DMS53 treated with DMSO at 0.1 percent for 48 hours (cell line): ENCODE results near the gene FRAT1.
"Not testable (repeated sequence)": the region's sequence is repeated elsewhere in the genome, so short reads cannot be mapped to it uniquely, and the experiment has no call there.

ENCODE experiments used
- DNase-seq: peaks from one replicate; lab custom pipeline; 2025; ENCODE audit not compliant: unreplicated experiment; lab: John Stamatoyannopoulos, UW

FRAT1 gene

GRCh38 chr10:97334370-97335175 is 15.5 kb downstream of the FRAT1 start, which contains the start of gene FRAT2:
TSS of gene FRAT2 (minus strand) at chr10:97334729. CDS start at chr10:97334572, 157 bp downstream.
- peak; percentile 70 for DNase-seq

DNA sequence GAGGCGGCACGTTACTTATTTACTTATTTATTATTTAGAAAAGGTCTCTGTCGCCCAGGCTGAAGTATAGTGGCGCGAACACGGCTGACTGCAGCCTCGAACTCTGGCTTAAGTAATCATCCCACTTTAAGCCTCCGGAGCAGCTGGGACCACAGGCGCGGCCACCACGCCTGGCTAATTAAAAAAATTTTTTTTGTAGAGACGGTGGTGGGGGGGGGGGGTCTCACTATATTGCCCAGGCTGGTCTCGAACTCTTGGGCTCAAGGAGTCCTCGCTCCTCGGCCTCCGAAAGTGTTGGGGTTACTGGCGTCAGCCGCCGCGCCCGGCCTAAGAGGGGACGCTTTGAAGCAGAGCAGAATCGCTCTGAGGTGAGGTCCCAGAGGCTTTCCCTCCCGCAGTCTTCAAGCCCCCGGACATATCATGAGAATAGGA is 16.1 kb downstream of the FRAT1 start:
- no peak for DNase-seq

DNA sequence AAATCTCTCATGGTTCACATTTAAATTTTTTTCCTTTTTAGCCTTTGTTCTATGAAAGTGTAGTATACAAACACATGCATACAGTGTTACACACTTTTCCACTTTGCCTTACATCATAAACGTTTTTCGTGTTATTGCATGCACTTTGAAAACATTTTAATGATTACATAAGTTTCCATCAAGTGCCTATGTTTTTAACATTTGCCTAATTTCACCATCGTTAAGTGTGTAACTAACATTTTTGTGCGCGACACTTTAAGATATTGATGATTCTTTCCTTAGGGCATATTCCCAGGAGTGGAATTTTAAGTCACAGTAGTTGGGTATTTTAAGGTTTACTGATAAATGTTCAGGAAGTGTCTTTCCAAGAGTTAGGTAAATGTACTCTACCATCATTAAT is 16.9 kb downstream of the FRAT1 start:
- no peak for DNase-seq

GRCh38 chr10:97336446-97336845 is 17.4 kb downstream of the FRAT1 start:
- DNase-seq, result no peak

- DNase-seq, result peak; percentile 30
Measured at GRCh38 chr10:97336942-97337831, 18.1 kb downstream of the FRAT1 start.

GRCh38 chr10:97338041-97338440 is 19.0 kb downstream of the FRAT1 start:
- no peak for DNase-seq

DNA sequence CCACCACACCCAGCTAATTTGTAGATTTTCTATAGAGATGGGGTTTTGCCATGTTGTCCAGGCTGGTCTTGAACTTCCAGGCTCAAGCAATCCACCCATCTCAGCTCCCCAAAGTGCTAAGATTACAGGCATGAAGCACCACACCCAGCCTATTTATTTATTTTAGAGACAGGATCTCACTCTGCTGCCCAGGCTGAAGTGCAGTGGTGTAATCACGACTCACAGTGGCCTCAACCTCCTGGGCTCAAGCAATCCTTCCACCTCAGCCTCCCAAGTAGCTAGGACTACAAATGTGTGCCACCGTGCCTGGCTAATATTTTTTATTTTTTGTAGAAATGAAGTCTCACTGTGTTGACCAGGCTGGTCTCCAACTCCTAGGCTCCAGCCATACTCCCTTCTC is 22.3 kb downstream of the FRAT1 start:
- DNase-seq, result no peak

GRCh38 chr10:97343664-97344063 is 24.6 kb downstream of the FRAT1 start:
- DNase-seq, result not testable (repeated sequence)

DNA sequence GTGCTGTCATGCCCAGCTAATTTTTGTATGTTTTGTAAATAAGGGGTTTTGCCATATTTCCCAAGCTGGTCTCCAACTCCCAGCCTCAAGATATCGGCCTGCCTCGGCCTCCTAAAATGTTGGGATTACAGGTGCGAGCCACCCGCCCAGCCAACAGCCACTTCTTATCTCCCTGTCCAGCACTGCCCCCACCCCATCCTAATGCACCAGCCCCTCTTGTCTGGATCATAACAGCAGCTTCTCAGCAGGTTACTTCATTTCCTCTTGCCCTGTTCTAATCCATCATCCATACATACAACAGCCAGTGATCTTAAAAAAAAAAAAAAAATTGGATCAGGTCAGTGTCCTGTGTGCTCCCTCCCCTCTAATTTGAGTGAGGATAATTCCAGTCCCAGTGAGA is 28.2 kb downstream of the FRAT1 start:
- no peak for DNase-seq

- no peak for DNase-seq
Measured at GRCh38 chr10:97349752-97350513, 30.9 kb downstream of the FRAT1 start.

- no peak for DNase-seq
Measured at GRCh38 chr10:97353945-97354344, 34.9 kb downstream of the FRAT1 start.

DNA sequence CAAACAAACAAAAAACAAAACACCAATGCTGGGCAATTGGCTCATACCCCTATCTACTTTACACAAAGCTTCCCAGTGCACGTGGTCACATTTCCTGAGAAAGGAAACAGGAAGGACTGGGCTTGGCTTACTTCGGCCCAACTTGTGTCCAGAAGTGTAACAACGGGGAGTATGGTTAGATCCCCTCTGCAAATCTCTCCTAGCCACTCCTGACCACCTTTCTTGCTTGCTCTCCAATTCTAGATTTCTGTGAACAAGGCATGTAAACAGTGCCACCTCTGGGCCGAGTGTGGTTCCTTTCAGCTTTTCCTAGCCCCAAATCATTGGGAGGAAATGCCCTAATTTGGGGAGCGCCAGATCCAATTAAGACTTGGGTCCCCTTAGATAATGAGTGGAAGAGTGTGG is 36.5 kb downstream of the FRAT1 start:
- DNase-seq, result no peak

DNA sequence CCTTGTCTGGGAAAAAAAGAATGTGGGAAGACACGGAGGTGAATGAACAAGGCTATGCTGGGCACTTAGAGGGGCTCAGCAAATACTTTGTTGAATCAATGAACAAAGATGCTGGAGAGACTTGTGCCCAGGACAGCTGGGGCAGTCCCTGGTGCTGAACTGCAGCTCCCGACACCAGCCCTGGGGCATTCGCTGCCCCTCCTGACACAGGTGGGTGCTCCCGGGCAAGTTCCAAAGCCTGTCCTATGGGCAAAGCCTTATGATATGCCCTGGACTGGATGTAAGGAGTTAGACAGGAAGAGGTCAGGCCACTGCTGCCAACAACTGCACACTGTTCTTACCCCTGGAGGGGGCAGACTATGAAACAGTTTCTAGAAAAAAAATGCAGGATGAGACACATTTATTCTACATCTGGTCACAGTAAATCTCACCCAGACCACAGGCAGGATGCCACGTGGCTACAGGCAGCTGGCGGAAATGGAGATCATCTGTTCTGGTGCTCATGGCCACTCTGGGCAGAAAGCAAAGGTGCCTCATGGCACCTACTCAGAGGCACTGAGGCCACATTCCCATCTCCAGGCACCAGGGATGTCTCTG is 37.3 kb downstream of the FRAT1 start:
- DNase-seq, result no peak

GRCh38 chr10:97356918-97357317 is 37.8 kb downstream of the FRAT1 start:
- no peak for DNase-seq

- no peak for DNase-seq
Measured at GRCh38 chr10:97358349-97358748, 39.3 kb downstream of the FRAT1 start.

DNA sequence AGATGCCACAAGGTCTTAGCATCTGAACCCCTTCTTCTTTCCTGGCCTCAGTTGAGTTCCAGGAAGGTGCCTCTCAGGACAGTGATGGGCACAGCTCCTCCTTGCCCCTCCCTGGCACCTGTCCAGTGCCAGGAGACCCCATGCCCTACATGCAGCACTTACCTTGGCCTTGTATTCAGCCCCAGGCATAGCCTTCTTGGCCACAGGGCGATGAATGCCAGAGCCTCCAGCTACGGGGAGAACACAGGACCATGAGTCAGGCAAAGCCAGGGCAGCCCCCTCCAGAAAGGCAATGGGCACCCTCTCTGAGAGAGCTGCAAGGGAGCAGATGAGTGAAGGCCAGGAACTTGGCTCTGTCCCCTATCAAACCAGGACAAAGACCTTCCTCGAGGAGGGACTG is 39.7 kb downstream of the FRAT1 start:
- DNase-seq, result no peak

DNA sequence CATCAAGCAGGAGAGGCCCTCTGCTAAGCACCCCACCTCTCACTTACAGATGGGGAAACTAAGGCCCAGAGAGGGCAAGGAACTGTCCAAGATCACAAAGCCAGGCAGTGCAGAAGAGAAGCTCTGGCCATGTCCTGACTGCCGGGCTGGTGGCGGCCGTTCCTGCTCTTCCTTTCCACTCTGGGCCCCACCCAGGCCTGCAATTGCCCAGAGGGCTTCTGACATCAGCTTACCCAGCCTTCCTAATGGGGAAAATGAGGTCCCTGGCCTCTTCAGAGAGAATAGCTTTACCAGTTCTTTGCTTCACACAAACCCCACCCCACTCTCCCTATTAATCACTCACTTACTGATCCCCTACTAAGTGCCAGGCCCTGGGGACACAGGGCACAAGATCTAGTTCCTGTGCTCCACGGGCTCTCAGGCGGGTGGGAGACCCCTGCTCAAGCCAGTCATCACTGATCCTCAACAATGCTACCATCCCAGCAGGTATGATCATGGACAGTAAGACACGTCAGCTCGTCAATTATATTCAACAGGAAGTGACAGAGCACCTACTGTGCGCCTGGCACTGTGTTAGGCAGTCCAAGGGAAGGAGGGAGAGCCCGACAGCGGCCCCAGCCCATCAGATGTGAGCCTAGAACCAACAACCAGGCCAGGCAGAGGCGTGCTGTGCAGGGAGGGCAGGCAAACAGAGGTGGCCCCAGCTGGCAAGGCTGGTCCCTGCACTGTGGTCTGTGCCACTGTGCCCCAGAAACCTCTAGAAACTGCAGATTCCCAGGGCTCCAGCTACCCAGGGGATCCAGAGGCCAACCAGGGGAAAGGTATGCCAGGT is 41.9 kb downstream of the FRAT1 start:
- no peak for DNase-seq

GRCh38 chr10:97361537-97361901 is 42.4 kb downstream of the FRAT1 start:
- no peak for DNase-seq

- no peak for DNase-seq
Measured at GRCh38 chr10:97362310-97363033, 43.4 kb downstream of the FRAT1 start.
